HG03135 (cell line): ENCODE measurements around the gene THYN1.
"Not testable (repeated sequence)": the region's sequence is repeated elsewhere in the genome, so short reads cannot be mapped to it uniquely, and the experiment has no call there.

Experiments
- ATAC-seq: cut with Tn5 transposase; IDR thresholded peaks from one replicate; pipeline ENCODE4 v1.9.1; 2021; ENCODE audit warnings: mild to moderate bottlenecking, moderate library complexity; ENCODE audit not compliant: unreplicated experiment

The THYN1 gene

DNA sequence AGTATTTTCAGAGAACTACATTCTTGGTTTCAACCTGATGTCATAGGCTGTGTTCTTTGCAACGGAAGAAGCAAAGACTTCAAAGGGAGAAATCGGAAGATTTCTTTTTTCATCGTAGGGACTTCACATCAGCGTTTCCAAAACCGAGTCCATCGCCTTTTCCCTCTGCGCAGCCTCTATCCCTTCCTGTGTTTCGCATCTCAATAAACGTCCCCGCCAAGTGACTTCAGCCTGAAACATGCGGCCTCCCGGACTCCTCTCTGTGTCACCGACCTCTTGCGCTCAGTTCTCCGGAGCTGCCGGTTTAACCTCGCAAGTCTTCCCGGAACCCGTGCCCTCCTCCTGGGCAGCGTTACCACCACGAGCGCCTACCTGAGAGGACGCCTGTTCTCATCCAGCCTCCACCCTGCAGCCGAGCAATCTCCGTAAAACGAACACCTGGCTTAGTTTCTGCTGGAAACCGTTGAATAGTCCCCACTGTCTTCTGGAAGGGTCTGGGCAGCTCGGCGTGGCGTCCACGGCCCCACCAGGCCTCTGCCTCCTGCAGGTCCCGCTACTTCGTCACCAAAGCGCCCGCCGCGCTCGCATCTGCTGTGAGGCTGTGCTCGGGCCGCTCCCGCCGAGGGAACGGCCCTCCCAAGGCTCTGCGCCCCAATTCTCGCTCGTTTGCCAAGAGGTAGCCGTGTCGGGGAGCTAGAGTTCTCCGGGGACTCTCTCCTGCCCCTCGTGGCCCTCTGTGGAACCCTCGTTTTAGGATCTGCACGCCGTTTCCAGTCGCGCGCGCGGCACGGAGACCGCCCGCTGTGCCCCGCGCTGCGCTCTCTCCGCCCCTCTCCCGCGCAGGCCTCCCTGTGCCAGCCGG lies 22.6 kb upstream of the THYN1 start, which contains the start of gene GLB1L3:
Gene GLB1L3, plus strand, starts transcription at position 846 of the 862 bp plus-strand sequence. CDS start 362 bp downstream, outside the sequence.
- peak; percentile 83 for ATAC-seq

GRCh38 chr11:134275188-134275533 lies 22.0 kb upstream of the THYN1 start:
- no peak for ATAC-seq

- ATAC-seq, result no peak
These were observed 20.2 kb upstream of the THYN1 start for GRCh38 chr11:134273317-134273712.

GRCh38 chr11:134272381-134273316 lies 19.5 kb upstream of the THYN1 start:
- no peak for ATAC-seq

DNA sequence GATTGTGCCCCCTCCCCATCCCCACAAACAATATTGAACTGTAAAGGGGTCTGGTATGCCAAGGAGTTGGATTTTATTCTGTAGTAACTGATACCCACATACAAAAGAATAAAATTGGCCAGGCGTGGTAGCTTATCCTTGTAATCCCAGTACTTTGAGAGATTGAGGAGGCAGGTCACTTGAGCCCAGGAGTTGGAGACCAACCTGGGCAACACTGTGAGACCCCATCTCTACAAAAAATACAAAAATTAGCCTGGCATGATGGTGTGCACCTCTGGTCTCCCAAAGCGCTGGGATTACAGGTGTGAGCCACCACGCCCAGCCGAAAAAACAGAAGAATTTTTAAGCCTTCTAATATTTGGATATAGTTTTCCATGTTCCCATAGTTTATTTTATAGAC lies 18.8 kb upstream of the THYN1 start:
- ATAC-seq, result no peak

DNA sequence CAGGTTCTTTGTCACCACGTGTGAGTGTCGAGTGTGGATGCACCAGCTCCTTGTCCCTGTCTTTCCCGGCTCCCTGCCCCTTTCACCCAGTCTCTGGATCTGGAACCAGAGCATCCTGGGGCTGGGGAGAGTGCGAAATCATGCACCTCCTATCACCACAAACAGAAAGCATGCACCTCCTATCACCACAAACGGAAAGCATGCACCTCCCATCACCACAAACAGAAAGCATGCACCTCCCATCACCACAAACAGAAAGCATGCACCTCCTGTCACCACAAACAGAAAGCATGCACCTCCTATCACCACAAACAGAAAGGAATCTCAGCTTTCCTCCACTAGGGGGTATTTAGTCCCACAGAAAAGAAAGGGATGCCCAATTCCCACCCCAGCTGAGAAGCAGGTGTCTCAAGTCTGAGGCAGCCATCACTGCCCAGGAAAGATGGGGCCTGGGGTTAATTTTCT lies 17.1 kb upstream of the THYN1 start:
- no peak for ATAC-seq

- no peak for ATAC-seq
These were observed 14.8 kb upstream of the THYN1 start for GRCh38 chr11:134267966-134268365.

GRCh38 chr11:134267461-134267860 lies 14.3 kb upstream of the THYN1 start:
- ATAC-seq, result no peak

DNA sequence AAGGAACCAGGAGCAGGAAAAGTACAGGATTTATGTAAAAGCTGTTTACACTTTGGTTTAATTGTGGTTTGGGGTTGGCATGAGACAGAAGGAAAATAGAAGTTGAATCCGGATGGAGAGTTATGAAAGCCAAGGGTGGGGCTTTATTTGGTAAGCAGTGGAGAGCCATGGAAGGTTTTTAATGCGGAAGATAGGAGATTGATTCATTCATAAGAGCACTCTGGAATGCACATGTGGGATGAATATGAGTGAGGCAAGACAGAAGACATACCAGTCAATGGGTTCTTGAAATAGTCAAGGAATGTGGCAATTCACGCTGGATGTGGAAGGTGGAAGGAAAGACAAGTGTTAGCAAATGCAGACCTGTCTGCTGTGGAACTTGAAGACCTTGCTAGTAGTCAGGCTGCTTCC lies 13.7 kb upstream of the THYN1 start:
- no peak for ATAC-seq

DNA sequence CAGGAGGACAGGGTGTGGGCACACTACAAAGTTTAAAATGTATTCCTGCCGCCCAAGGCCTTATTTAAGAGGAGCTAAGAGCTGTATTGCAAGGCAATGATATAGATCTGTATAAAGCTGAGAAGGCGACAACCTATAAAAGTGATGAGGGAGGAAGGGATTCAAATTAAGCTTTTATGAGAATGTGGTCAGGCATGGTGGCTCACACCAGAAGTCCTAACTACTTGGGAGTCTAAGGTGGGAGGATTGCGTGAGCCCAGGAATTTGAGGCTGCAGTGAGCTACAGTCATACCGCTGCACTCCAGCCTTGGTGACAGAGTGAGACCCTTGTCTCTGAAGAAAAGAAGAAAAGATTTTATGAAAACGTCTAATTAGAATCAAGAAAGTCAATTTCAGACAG lies 13.3 kb upstream of the THYN1 start:
- no peak for ATAC-seq

GRCh38 chr11:134264966-134265764 lies 12.0 kb upstream of the THYN1 start:
- ATAC-seq, result no peak

- no peak for ATAC-seq
These were observed 8.7 kb upstream of the THYN1 start for GRCh38 chr11:134261626-134262488.

- ATAC-seq, result no peak
These were observed 7.8 kb upstream of the THYN1 start for GRCh38 chr11:134260983-134261382.

GRCh38 chr11:134260503-134260902 lies 7.4 kb upstream of the THYN1 start:
- no peak for ATAC-seq

DNA sequence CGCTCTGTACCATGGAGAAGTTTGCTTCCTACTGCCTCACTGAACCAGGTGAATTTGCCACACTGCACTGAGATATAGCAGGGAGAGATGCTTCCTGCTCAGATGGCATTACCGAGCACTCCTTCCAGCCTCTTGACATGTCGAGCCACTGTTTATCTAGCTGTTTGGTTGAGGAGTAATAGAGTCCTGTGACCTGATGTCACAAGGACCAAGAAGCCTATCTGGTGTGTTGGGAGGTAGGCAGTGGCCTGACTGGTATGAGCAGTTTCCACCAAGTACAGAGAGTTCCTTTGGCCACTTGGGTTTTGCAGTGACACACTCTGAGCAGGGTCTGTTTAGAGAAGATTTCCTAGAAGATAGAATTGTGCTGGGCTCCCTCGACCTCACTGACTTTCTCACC lies 5.4 kb upstream of the THYN1 start:
- no peak for ATAC-seq

DNA sequence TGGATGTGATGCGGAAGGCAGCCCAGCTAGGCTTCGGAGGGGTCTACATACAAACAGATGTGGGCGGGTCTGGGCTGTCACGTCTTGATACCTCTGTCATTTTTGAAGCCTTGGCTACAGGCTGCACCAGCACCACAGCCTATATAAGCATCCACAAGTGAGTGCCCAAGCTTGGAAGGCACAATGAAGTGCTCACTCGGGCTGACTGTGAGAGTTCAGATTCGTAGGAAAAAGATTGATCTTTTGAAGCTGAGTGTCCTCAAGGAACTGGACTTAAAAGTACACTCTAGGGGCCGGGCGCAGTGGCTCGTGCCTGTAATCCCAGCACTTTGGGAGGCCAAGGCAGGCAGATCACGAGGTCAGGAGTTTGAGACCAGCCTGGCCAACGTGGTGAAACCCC lies 3.9 kb upstream of the THYN1 start:
- ATAC-seq, result no peak

GRCh38 chr11:134255184-134255561 lies 2.0 kb upstream of the THYN1 start:
- not testable (repeated sequence) for ATAC-seq

DNA sequence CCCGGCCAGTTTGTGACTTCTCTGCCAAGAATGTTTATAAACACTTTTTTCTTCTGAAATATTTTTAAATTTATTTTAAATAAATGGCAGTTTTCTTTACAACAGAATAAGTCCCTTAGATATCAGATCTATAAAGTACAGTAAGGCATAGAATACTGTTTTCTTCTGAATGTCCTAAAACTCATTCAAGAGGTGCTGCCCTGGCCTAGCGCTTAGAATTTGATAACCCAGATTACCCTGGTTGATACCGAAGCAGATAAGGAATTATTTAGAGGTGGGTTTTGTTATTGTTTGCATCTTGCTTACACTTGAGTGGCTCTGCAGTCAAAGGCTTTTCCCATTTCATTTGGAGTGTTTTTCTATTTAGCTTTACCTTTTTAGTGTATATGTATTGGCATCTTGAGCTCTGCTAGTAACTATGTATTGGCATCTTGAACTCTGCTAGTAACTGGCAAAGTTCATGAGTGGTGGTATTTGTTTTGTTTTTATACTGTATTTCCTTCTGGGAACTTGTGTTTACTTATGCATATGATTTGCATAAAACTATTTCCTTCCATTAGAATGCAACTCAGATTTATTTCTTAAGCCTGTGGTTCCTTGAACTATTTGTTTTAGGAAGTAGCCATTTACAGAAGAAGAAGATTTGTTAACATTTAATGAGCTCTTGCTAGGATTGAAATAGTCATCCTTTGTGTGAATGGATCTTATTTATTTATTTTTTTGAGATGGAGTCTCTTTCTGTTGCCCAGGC lies 1.5 kb upstream of the THYN1 start:
- ATAC-seq, result no peak
